ENCODE data around the gene TMEM179.

TMEM179 gene

DNA sequence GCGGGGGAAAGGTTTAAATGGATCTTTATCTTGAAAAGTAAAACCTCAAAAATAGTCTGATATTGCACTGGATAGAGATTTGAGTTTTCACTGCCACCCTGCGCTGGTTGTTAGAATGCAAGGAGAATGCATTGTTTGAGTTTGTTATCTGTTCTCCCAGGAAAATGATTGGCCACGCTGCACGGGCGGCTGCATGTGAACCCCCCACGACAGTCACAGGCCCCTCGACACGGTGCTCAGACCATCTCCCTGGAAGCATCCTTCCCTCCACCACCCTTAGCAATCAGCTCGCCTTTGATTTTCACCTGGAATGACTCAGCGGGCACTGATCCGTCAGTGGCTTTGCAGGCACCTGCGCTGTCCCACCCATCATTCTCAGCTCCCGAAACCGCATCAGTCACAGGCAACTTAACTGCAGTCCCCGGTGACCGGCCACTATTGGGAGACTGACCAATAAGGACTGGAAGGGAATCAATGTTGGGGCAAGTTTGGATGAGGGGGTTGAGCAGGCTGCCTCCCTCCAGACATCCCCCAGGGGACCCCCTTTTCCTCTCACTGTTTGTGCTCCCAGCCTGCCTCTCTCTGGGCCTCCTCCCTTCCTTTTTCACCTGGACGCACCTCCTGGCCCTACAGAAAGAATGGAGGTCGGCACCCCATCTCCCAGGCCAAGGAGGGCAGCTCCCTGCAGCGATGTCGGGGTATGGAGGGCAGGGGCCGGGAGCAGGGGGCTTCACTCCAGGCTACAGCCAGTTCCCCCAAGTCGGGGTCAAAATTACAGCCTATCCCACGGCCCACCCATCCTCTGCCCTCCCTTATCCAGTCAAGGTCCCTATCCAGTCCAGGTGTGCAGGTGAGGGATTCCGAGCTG is 53.5 kb downstream of the TMEM179 start:
- no peaks in the 10 kb centered on the region for H3K36me3 ChIP-seq (ENCODE audit: control insufficient read depth, insufficient read depth, low read length)
- H3K4me3 ChIP-seq (ENCODE audit: low read length), result no peak overlapping the region
- H3K9ac ChIP-seq (ENCODE audit: low read length), result no peak overlapping the region
- no peaks in the 10 kb centered on the region for H3K4me1 ChIP-seq (ENCODE audit: control insufficient read depth, insufficient read depth, low read length)
- peaks cover 6% of the 10 kb centered on the region for H3K27me3 ChIP-seq (ENCODE audit: control insufficient read depth, insufficient read depth, low read length)
- no peak overlapping the region for H3K27ac ChIP-seq (ENCODE audit: low read depth, low read length)

- Histone ChIP-seq H3K4me3 (ENCODE audit: low read length) (no peak overlapping the region), H3K9ac (ENCODE audit: low read length) (no peak overlapping the region), H3K36me3 (ENCODE audit: control insufficient read depth, insufficient read depth, low read length) (no peaks in the 10 kb centered on the region), H3K27ac (ENCODE audit: low read depth, low read length) (no peak overlapping the region), H3K4me1 (ENCODE audit: control insufficient read depth, insufficient read depth, low read length) (no peaks in the 10 kb centered on the region), H3K27me3 (ENCODE audit: control insufficient read depth, insufficient read depth, low read length) (peaks cover 6% of the 10 kb centered on the region)
Measured at GRCh38 chr14:104550340-104550860, 54.2 kb downstream of the TMEM179 start.

DNA sequence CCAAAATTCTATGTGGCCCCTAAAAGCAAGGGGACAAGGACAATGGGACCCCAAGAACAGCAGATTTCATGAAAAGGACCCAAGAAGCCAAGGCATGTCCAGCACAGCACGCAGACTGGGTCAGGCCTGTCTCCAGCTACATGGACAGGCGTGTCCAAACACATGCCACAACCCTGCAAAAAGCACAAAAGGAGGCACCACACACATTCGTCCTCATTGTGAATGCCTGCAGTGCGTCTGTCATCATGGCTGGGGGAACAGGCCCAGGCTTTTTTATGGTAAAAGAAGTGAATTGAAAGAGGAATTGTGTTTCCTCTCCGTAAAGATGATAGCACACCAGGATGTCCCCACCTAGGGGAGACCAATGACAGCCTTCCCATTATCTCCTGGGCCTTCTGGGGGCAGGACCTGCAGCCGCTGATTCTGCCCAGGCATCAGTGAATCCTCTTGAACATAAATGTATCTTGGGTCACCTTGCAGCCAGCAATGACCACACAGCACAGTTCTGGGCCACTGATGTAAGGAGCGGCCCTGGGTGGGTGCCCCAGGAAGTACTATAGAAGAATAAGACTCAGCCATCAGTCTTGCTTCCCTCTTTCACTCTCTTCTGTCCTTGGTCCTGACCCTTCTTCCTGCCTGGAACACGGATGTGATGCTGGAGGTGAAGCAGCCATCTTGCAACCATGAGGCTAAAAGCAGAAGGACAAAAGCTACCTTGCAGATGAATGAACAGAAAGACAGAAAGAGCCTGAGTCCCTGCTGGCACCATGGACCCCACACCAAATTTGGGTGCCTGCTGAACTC is 54.8 kb downstream of the TMEM179 start:
- H3K27me3 ChIP-seq (ENCODE audit: control insufficient read depth, insufficient read depth, low read length), result peaks cover 6% of the 10 kb centered on the region

GRCh38 chr14:104548802-104549535 is 55.6 kb downstream of the TMEM179 start:
- Histone ChIP-seq H3K4me1 (ENCODE audit: control insufficient read depth, insufficient read depth, low read length) (no peaks in the 10 kb centered on the region), H3K27ac (ENCODE audit: low read depth, low read length) (no peak overlapping the region), H3K27me3 (ENCODE audit: control insufficient read depth, insufficient read depth, low read length) (peaks cover 7% of the 10 kb centered on the region), H3K9ac (ENCODE audit: low read length) (no peak overlapping the region), H3K36me3 (ENCODE audit: control insufficient read depth, insufficient read depth, low read length) (no peaks in the 10 kb centered on the region), H3K4me3 (ENCODE audit: low read length) (no peak overlapping the region)

More for the DNA sequence above, 54.8 kb downstream of the TMEM179 start:
- Histone ChIP-seq H3K36me3 (ENCODE audit: control insufficient read depth, insufficient read depth, low read length) (no peaks in the 10 kb centered on the region), H3K4me1 (ENCODE audit: control insufficient read depth, insufficient read depth, low read length) (no peaks in the 10 kb centered on the region), H3K27ac (ENCODE audit: low read depth, low read length) (no peak overlapping the region), H3K9ac (ENCODE audit: low read length) (no peak overlapping the region), H3K4me3 (ENCODE audit: low read length) (no peak overlapping the region)

- Histone ChIP-seq H3K9ac (ENCODE audit: low read length) (no peak overlapping the region), H3K27me3 (ENCODE audit: control insufficient read depth, insufficient read depth, low read length) (peaks cover 10% of the 10 kb centered on the region), H3K27ac (ENCODE audit: low read depth, low read length) (no peak overlapping the region), H3K36me3 (ENCODE audit: control insufficient read depth, insufficient read depth, low read length) (no peaks in the 10 kb centered on the region), H3K4me3 (ENCODE audit: low read length) (no peak overlapping the region), H3K4me1 (ENCODE audit: control insufficient read depth, insufficient read depth, low read length) (no peaks in the 10 kb centered on the region)
Measured at GRCh38 chr14:104547998-104548700, 56.4 kb downstream of the TMEM179 start.

- Histone ChIP-seq H3K4me1 (ENCODE audit: control insufficient read depth, insufficient read depth, low read length) (no peaks in the 10 kb centered on the region), H3K4me3 (ENCODE audit: low read length) (no peak overlapping the region), H3K27ac (ENCODE audit: low read depth, low read length) (no peak overlapping the region), H3K36me3 (ENCODE audit: control insufficient read depth, insufficient read depth, low read length) (no peaks in the 10 kb centered on the region), H3K9ac (ENCODE audit: low read length) (no peak overlapping the region), H3K27me3 (ENCODE audit: control insufficient read depth, insufficient read depth, low read length) (peaks cover 5% of the 10 kb centered on the region)
Measured at GRCh38 chr14:104547310-104547997, 57.1 kb downstream of the TMEM179 start.

DNA sequence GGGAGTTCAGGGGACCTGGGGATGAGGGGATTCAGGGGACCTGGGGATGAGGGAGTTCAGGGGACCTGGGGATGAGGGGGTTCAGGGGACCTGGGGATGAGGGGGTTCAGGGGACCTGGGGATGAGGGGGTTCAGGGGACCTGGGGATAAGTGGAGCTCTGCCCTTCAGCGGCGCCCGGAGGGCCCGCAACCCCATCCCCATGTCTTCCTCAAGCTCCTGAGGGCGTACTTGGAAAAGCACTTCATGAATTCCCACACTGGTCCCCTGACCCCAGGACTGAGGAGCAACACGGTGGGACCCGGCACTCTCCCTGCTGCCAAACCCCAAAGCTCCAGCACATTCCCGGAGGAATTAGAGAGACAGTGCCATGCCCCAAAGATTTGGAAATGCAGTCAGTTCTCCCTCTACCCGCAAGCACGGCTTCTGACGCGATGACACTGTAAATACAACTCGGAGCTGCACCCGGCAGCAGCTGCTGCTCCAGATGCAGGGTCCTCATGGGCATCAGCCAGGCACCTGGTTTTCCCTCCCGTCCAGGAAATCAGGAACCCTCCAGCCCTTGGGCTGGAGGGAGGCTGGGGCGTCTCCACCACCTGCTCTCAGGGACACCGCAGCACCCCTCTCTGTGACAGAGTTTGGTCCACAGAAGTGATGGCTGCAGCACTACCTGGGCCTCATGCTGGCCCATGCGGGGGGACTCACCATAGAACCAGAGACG is 57.8 kb downstream of the TMEM179 start:
- no peaks in the 10 kb centered on the region for H3K4me1 ChIP-seq (ENCODE audit: control insufficient read depth, insufficient read depth, low read length)
- no peak overlapping the region for H3K4me3 ChIP-seq (ENCODE audit: low read length)
- H3K27me3 ChIP-seq (ENCODE audit: control insufficient read depth, insufficient read depth, low read length), result peaks cover 5% of the 10 kb centered on the region

GRCh38 chr14:104545942-104546501 is 58.5 kb downstream of the TMEM179 start:
- H3K27me3 ChIP-seq (ENCODE audit: control insufficient read depth, insufficient read depth, low read length), result peaks cover 5% of the 10 kb centered on the region
- H3K4me3 ChIP-seq (ENCODE audit: low read length), result no peak overlapping the region
- H3K4me1 ChIP-seq (ENCODE audit: control insufficient read depth, insufficient read depth, low read length), result no peaks in the 10 kb centered on the region
- H3K36me3 ChIP-seq (ENCODE audit: control insufficient read depth, insufficient read depth, low read length), result no peaks in the 10 kb centered on the region
- no peak overlapping the region for H3K9ac ChIP-seq (ENCODE audit: low read length)
- no peak overlapping the region for H3K27ac ChIP-seq (ENCODE audit: low read depth, low read length)

More for the DNA sequence above, 57.8 kb downstream of the TMEM179 start:
- no peak overlapping the region for H3K27ac ChIP-seq (ENCODE audit: low read depth, low read length)
- no peaks in the 10 kb centered on the region for H3K36me3 ChIP-seq (ENCODE audit: control insufficient read depth, insufficient read depth, low read length)
- H3K9ac ChIP-seq (ENCODE audit: low read length), result no peak overlapping the region

DNA sequence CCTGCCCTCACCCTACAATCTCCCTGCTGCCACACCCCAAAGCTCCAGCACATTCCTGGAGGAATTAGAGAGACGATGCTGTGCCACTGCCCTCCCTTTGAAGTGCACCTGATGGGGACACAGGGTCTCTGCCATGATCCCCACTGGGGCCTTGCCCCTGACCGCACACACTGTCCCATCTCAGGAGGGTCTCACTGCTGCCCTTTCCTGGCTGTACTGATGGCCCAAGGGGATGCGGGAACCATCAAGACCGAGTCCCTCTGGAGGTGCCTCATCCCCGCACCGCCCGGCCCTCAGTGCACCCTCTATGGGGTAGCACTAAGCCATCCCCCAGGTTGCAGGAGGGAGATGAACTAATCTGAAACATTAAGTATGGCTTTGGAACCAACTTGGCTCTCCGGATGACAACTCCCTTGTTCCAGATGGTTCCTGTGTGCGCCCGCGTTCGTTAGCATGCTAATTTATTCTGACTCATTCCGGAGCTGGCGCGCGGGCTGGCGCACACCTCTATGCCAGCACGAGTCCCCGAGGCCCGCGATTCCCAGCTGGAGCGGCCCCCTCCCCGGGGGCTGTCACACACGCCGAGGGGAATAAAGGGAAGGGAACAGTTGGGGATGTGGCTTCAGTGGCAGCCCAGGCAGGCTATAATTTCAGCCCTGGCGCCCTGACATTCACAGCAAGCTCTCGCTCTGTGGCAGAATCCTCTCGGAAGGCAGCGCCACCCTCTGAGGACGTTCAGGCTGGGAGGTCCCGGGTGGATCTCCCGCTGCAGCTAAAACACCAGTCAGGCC is 59.2 kb downstream of the TMEM179 start:
- H3K4me1 ChIP-seq (ENCODE audit: control insufficient read depth, insufficient read depth, low read length), result no peaks in the 10 kb centered on the region
- no peak overlapping the region for H3K4me3 ChIP-seq (ENCODE audit: low read length)
- H3K9ac ChIP-seq (ENCODE audit: low read length), result no peak overlapping the region
- H3K27me3 ChIP-seq (ENCODE audit: control insufficient read depth, insufficient read depth, low read length), result peaks cover 5% of the 10 kb centered on the region
- H3K36me3 ChIP-seq (ENCODE audit: control insufficient read depth, insufficient read depth, low read length), result no peaks in the 10 kb centered on the region
- no peak overlapping the region for H3K27ac ChIP-seq (ENCODE audit: low read depth, low read length)

- H3K27me3 ChIP-seq (ENCODE audit: control insufficient read depth, insufficient read depth, low read length), result peaks cover 5% of the 10 kb centered on the region
- no peaks in the 10 kb centered on the region for H3K36me3 ChIP-seq (ENCODE audit: control insufficient read depth, insufficient read depth, low read length)
- no peak overlapping the region for H3K9ac ChIP-seq (ENCODE audit: low read length)
- H3K4me3 ChIP-seq (ENCODE audit: low read length), result no peak overlapping the region
- no peak overlapping the region for H3K27ac ChIP-seq (ENCODE audit: low read depth, low read length)
- no peaks in the 10 kb centered on the region for H3K4me1 ChIP-seq (ENCODE audit: control insufficient read depth, insufficient read depth, low read length)
Measured at GRCh38 chr14:104544362-104544961, 60.1 kb downstream of the TMEM179 start.
